Measurements from ENCODE around the gene EXOC3.

Gene EXOC3

DNA sequence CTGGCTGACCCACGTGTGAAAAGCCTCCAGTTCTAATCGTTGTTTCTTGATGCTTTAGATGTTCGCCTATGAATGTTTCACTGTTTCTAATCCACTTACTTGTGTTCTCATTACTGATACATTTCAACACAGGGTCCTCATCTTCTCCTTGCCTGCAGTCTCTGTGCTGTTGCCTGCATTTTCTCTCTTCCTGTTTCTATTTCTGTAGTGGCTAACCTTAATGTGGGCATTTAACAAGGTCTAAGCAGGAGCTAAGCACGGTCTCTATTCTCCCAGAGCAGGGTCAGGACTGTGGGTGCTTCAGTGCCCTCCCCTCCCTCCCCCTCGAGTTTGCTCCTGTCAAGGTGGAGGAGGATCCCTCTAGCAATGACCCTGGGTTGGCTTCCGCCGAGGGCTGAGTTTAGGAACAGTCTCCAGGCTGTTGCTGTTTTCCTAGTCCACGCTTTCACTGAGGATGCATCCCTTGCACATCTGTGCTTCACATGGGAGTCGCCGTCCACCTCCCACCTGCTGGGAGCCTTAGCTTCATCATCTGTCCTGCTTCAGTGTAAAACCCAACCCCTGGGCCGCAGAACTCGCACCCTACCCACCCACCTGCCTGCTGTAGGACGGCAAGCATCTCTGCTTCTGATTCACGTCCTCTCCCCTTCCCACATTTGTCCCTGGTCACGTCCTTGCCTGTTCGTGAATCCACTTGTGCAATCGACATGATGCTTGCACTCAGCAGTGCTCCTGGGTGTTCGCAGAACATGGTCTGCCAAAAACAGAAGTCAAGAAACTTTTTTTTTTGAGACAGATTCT, 2.4 kb upstream of the EXOC3 start:
- DNase-seq = peak; percentile 10

- peak; percentile 9 for DNase-seq
Observed at GRCh38 chr5:441996-442334, 1.0 kb upstream of the EXOC3 start.

GRCh38 chr5:443239-444151, 519 bp downstream of the EXOC3 start:
- DNase-seq = peak; percentile 17

DNA sequence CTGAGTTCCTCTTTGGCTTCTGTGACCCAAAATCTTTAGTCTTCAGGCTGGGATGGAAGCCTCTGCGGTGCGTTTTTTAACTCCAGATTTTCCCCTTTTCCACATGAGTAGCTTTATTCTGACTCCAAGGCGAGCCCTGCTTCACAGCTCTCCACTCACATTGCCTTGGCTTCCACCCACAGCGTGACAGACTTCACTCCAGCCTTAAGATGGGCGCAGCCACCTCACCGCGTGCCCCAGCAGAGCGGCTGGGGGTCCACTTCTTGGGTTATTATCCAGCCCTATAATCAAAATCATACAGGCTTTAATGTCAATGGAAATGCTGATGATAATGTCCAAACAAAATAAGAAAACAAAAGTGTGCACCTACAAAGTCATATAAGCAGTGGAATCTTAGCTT, 1.2 kb downstream of the EXOC3 start:
- DNase-seq = no peak

- DNase-seq = peak; percentile 10
Observed at GRCh38 chr5:445591-445990, 2.6 kb downstream of the EXOC3 start.

DNA sequence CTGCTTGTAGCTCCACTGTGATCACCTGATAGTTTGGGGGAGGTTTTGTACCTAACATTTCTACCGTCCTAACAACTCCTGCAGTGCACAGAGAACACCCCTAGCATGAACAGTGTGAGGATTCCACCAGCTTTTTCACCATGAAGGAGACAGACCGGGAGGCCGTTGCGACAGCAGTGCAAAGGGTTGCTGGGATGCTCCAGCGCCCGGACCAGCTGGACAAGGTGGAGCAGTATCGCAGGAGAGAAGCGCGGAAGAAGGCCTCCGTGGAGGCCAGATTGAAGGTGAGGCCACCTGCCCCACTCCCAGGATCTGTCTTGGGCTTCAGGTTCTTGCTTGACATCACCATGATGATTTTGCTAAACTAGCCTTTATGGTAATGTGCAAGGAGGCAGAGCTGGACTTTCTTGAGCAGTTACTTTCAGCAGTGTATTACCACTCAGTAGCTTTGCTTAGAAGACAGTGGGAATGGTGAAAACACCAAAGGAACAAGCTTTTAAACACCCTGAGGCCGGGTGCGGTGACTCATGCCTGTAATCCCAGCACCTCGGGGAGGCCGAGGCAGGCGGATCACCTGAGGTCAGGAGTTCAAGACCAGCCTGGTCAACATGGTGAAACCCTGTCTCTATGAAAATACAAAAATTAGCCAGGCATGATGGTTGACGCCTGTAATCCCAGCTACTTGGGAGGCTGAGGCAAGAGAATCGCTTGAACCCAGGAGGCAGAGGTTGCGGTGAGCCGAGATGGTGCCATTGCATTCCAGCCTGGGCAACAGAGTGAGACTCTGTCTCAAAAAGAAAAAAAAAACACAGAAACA, 3.3 kb downstream of the EXOC3 start:
- DNase-seq = peak; percentile 3

GRCh38 chr5:446883-447263, 3.9 kb downstream of the EXOC3 start:
- DNase-seq = peak; percentile 13

- DNase-seq = peak; percentile 13
Observed at GRCh38 chr5:447501-447900, 4.5 kb downstream of the EXOC3 start.

DNA sequence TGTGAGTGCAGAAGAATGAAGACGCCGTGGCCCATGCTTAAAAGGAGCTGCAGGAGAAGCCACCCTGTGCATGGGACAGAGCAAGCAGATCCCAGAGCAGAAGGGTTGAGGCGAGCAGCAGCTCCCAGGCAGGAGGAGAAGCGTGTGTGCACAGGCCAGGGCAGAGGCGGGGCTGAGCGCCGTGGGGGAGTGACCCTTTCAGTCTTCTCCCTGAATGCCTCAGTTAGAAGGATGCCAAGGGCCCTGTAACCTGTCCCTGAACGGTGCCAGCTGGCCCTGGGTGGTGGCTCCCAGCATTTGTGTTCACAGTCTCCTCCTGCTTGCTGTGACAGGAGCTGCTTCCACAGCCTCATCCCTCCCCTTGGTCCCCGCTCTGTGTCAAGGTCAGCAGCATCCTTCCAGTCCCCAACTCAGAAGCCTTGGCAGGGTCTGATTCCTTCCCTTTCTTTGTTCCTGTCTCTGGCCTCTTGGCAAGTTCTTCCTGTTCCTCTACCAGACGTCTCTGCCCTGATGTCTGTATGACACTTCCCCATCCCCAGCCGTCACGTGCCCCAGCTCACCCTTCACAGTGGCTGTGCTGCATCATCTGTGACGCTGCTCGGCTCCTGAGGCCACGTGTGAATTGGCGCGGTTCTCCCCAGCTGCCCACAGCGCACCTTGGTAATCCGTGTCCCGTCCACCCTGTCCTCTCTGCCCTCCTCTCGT, 5.2 kb downstream of the EXOC3 start:
- DNase-seq = peak; percentile 70

- DNase-seq = no peak
Observed at GRCh38 chr5:448766-449090, 5.8 kb downstream of the EXOC3 start.

DNA sequence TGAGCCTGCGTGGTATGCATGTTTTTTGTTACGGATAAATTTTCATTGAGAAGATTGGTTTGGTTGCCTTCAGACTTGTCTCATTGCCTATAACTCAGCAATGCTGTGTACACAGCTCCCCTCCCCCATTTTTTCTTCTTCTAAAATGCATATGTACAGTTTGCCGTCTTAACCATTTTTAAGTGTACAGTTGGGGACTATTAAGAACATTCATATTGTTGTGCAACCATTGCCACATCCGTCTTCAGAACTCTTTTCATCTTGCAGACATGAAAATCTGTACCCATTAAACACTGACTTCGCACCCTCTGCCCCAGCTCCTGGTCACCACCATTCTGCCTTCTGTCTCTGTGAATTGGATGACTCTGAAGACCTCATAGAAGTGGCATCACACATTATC, 6.2 kb downstream of the EXOC3 start:
- no peak for DNase-seq

DNA sequence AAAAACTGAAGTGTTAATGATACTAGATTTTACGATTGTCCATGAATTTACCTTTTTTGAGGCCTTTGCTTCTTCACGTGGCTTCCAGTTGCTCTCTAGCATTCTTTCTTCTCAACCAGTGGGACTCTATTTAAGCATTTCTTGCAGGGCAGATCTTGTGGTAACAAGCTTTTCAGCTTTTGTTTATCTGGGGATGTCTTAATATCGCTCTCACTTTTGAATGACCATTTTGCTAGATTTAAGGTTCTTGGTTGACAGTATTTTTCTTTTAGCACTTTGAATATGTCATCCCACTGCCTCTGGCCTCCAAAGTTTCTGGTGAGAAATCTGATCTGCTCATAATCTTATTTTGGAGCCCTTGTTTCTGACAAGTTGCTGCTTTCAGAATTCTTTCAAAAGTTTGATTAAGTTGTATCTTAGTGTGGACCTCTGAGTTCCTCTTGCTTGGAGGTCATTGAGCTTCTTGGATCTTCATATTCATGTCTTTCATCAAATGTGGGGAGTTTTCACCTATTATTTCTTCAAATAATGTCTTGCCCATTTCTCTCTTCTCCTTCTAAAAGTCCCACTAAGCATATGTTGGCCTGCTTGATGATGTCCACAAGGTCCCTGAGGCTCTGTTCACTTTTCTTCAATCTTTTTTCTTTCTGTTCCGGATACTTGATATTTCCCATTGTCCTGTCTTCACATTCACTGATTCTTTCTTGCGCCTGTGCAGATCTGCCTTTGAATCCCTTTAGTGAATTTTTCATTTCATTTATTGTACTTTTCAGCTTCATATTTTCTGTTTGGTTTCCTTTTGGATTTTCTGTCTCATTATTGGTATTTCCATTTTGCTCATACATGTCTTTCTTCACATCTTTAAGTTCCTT, 8.8 kb downstream of the EXOC3 start:
- DNase-seq = no peak

GRCh38 chr5:452978-453710, 10.2 kb downstream of the EXOC3 start:
- DNase-seq = no peak

DNA sequence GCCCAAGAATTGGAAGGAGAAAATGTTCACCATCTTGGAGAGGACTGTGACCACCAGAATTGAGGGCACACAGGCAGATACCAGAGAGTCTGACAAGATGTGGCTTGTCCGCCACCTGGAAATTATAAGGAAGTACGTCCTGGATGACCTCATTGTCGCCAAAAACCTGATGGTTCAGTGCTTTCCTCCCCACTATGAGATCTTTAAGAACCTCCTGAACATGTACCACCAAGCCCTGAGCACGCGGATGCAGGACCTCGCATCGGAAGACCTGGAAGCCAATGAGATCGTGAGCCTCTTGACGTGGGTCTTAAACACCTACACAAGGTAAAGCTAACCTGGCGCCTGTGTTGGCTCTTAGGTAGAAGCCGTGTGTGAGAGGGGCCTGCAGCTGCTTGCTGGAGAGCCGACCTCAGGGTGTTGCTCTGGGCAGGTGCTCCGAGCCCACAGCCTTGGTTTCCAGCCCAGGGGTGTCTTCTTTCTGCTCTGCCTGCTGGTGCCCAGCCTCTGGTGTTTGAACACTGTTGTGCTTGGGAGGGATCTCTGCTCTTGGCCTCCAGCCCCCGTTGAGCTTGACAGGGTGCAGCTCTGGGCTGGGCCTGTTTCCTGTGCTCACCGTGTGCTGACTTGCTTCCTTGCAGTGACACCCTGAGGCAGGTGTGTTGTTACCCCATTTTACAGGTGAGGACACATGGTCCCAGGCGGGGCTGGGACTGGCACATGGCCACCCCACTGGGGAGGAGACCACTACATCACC, 10.9 kb downstream of the EXOC3 start:
- peak; percentile 14 for DNase-seq

DNA sequence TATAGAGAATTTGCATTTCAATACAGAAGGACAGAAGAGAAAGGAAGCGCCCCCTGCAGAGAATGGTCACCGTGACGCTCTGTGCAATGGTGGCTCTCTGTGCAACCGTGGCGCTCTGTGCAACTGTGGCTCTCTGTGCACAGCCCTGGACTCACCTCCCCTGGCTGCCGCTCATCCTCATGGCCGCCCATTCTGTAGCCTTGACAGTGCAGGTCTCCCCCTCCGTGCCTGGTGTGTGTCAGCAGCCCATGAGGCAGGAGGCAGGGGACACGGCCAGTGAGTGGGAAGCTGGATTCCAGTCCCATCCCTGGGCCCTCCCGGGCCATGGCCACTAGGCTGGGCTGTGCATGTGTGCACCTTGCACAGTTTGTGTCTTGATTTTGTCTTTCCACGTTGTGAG, 12.0 kb downstream of the EXOC3 start:
- DNase-seq = no peak

DNA sequence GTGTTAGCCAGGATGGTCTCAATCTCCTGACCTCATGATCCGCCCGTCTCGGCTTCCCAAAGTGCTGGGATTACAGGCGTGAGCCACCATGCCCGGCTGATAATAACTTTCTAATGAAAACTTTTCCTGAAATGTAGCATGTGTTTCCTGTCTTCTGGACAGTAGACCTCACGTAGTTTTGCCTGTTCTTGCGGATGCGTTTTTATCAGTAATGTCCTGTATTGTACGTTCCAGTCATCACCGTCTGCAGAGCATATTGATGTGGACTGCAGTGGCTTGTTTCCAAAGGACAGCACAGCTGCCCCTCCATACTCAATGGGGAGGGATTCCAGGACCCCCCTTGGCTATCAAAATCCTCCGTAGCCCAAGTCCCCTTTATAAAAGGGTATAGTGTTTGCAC, 12.8 kb downstream of the EXOC3 start:
- DNase-seq = no peak

DNA sequence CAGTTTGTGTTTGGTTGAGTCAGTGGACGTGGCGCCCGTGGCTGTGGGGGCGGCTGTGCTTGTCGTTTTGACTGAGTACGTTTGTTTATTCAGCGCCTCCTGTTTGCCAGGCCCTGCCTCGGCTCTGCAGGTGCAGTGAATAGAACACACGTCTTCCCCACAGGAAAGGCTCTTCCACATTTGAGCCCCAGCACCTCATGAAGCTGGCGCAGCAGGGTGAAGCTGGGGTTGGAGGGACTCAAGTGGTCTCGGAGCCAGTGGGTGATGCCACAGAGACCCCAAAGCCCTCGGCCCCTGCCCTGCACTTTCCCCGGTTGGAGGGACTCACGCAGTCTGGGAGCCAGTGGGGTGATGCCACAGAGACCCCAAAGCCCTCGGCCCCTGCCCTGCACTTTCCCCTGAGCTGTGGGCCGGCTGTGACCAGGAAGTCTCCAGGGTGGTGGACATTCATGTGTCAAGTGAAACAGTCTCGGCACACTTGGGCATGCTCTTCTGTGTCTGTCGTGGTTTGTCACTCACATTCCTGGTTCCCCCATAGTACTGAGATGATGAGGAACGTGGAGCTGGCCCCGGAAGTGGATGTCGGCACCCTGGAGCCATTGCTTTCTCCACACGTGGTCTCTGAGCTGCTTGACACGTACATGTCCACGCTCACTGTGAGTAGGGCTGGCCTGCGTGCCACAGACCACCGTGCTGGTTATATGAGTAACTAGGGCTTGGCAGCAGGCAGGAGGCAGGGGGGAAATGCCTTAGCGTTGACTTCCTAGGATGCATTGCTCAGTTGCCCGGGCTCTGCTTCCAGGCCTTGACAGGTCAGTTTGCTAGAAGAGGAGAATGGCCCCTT, 13.6 kb downstream of the EXOC3 start:
- DNase-seq = no peak

- no peak for DNase-seq
Observed at GRCh38 chr5:457195-457961, 14.4 kb downstream of the EXOC3 start.
